SK-N-SH (cell line): ENCODE results near the gene DDI2.

ENCODE experiments used
- CTCF ChIP-seq: fragments of 200-600 bp; sonication (generic); IDR thresholded peaks from 2 replicates; pipeline ENCODE4 v1.6.1; 2017; ENCODE audit warnings: antibody characterized with exemption, mild to moderate bottlenecking, moderate library complexity
- GABPA ChIP-seq: IDR thresholded peaks from 2 replicates; pipeline ENCODE4 v1.4.0; 2012; ENCODE audit warnings: low read depth, mild to moderate bottlenecking
- GATA2 ChIP-seq: sonication (generic); formaldehyde crosslinking; IDR thresholded peaks from 2 replicates; pipeline ENCODE4 v1.5.0; 2020; ENCODE audit warnings: mild to moderate bottlenecking, missing genetic modification reagents
- NRF1 ChIP-seq: IDR thresholded peaks from 2 replicates; pipeline ENCODE4 v1.6.1; 2012; ENCODE audit warnings: low read depth, mild to moderate bottlenecking, low read length
- SIN3A ChIP-seq: IDR thresholded peaks from 2 replicates; pipeline ENCODE4 v1.6.1; 2012; ENCODE audit warnings: low read depth, mild to moderate bottlenecking, low read length, moderate library complexity, borderline replicate concordance
- TF ChIP-seq, protein P1 (sequence below): IDR thresholded peaks from 2 replicates; pipeline ENCODE4 v1.6.1; 2012; ENCODE audit warnings: mild to moderate bottlenecking, low read depth, low read length, moderate library complexity

GRCh38 chr1:15660151-15660550 is 42.9 kb downstream of the DDI2 start:
- no peak for TF ChIP-seq NRF1
- TF ChIP-seq, protein P1, sequence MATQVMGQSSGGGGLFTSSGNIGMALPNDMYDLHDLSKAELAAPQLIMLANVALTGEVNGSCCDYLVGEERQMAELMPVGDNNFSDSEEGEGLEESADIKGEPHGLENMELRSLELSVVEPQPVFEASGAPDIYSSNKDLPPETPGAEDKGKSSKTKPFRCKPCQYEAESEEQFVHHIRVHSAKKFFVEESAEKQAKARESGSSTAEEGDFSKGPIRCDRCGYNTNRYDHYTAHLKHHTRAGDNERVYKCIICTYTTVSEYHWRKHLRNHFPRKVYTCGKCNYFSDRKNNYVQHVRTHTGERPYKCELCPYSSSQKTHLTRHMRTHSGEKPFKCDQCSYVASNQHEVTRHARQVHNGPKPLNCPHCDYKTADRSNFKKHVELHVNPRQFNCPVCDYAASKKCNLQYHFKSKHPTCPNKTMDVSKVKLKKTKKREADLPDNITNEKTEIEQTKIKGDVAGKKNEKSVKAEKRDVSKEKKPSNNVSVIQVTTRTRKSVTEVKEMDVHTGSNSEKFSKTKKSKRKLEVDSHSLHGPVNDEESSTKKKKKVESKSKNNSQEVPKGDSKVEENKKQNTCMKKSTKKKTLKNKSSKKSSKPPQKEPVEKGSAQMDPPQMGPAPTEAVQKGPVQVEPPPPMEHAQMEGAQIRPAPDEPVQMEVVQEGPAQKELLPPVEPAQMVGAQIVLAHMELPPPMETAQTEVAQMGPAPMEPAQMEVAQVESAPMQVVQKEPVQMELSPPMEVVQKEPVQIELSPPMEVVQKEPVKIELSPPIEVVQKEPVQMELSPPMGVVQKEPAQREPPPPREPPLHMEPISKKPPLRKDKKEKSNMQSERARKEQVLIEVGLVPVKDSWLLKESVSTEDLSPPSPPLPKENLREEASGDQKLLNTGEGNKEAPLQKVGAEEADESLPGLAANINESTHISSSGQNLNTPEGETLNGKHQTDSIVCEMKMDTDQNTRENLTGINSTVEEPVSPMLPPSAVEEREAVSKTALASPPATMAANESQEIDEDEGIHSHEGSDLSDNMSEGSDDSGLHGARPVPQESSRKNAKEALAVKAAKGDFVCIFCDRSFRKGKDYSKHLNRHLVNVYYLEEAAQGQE = no peak
- no peak for TF ChIP-seq GATA2
- TF ChIP-seq GABPA = no peak
- no peak for TF ChIP-seq CTCF
- no peak for TF ChIP-seq SIN3A
